WTC11 (cell line): ENCODE results near the gene SORCS1. TPM values are rescaled to one million over a fixed set of nuclear protein-coding genes. Genes with fewer than 3 reads are reported as not detected.

ENCODE experiments used
- ATAC-seq: fragments of 200-7000 bp; cut with Tn5 transposase; 2 replicates; pipeline ENCODE4 v1.10.0; 2021; ENCODE audit warnings: mild to moderate bottlenecking, moderate library complexity
- CTCF ChIA-PET: fragments of 300-600 bp; sonication (Branson Sonifier 250); formaldehyde crosslinking; loops from one replicate; lab custom pipeline; 2021; ENCODE audit warnings: antibody characterized with exemption; lab: Charles Lee
- POLR2A ChIA-PET: fragments of 350-600 bp; sonication (Branson Sonifier 250); formaldehyde crosslinking; loops from one replicate; lab custom pipeline; 2021; ENCODE audit warnings: antibody characterized with exemption; lab: Charles Lee
- DNase-seq: peaks from one replicate; pipeline ENCODE4 v3.0.0; 2021; ENCODE audit warnings: low spot score
- H3K27ac Mint-ChIP-seq: 2 replicates; pipeline ENCODE4 v1.8.0; 2021; ENCODE audit warnings: mixed read lengths
- H3K27me3 Mint-ChIP-seq: 2 replicates; pipeline ENCODE4 v1.8.0; 2021; ENCODE audit warnings: low read depth, mild to moderate bottlenecking, moderate library complexity, mixed read lengths
- H3K36me3 Mint-ChIP-seq: 2 replicates; pipeline ENCODE4 v1.8.0; 2021; ENCODE audit warnings: mixed read lengths
- H3K4me1 Mint-ChIP-seq: 2 replicates; pipeline ENCODE4 v1.8.0; 2022; ENCODE audit warnings: mixed read lengths
- H3K4me3 Mint-ChIP-seq: 2 replicates; pipeline ENCODE4 v1.8.0; 2021; ENCODE audit warnings: mild to moderate bottlenecking, moderate library complexity, mixed read lengths
- H3K9me3 Mint-ChIP-seq: 2 replicates; pipeline ENCODE4 v1.8.0; 2021; ENCODE audit warnings: mixed read lengths
- ATF1 ChIP-seq: sonication (generic); formaldehyde crosslinking; IDR thresholded peaks from 2 replicates; pipeline ENCODE4 v1.8.1; 2023; ENCODE audit warnings: mild to moderate bottlenecking, moderate library complexity, missing genetic modification reagents
- NR1H2 ChIP-seq: sonication (generic); formaldehyde crosslinking; IDR thresholded peaks from 2 replicates; pipeline ENCODE4 v1.9.0; 2021; ENCODE audit warnings: mild to moderate bottlenecking, moderate library complexity, missing genetic modification reagents
- PREB ChIP-seq: sonication (generic); formaldehyde crosslinking; IDR thresholded peaks from 2 replicates; pipeline ENCODE4 v1.8.1; 2022; ENCODE audit warnings: mild to moderate bottlenecking, missing genetic modification reagents, moderate library complexity, borderline replicate concordance
- PRRX2 ChIP-seq: fragments of 250-450 bp; sonication (Bioruptor Pico); IDR thresholded peaks from 2 replicates; pipeline ENCODE4 v1.8.0; 2021; ENCODE audit warnings: mild to moderate bottlenecking
- SMAD3 ChIP-seq: sonication (generic); formaldehyde crosslinking; IDR thresholded peaks from 2 replicates; pipeline ENCODE4 v1.8.0; 2022; ENCODE audit warnings: missing genetic modification reagents, mild to moderate bottlenecking, borderline replicate concordance
- SMAD4 ChIP-seq: sonication (generic); formaldehyde crosslinking; IDR thresholded peaks from 2 replicates; pipeline ENCODE4 v1.8.0; 2022; ENCODE audit warnings: mild to moderate bottlenecking, missing genetic modification reagents
- TCF7 ChIP-seq: sonication (generic); formaldehyde crosslinking; IDR thresholded peaks from 2 replicates; pipeline ENCODE4 v1.8.0; 2022; ENCODE audit warnings: mild to moderate bottlenecking, low read depth, missing genetic modification reagents, moderate library complexity
- TEAD4 ChIP-seq: sonication (generic); formaldehyde crosslinking; IDR thresholded peaks from 2 replicates; pipeline ENCODE4 v1.8.0; 2022; ENCODE audit warnings: mild to moderate bottlenecking, missing genetic modification reagents
- ZNF121 ChIP-seq: sonication (generic); formaldehyde crosslinking; IDR thresholded peaks from 2 replicates; pipeline ENCODE4 v1.8.0; 2023; ENCODE audit warnings: missing genetic modification reagents
- ZNF425 ChIP-seq: fragments of 250-450 bp; sonication (Bioruptor Pico); conservative IDR thresholded peaks from 2 replicates; pipeline ENCODE4 v1.9.0; 2021; ENCODE audit warnings: mild to moderate bottlenecking
- total RNA-seq: library from RNA; stranded (reverse); gene quantifications from 3 replicates; pipeline ENCODE4 v1.2.3, GENCODE V29; 2021
- TF ChIP-seq, protein P1 (sequence below): sonication (generic); formaldehyde crosslinking; IDR thresholded peaks from 2 replicates; pipeline ENCODE4 v1.8.1; 2022; ENCODE audit warnings: low read depth, mild to moderate bottlenecking, moderate library complexity, missing genetic modification reagents, borderline replicate concordance
- TF ChIP-seq, protein P2 (sequence below): sonication (generic); formaldehyde crosslinking; IDR thresholded peaks from 2 replicates; pipeline ENCODE4 v1.8.0; 2022; ENCODE audit warnings: mild to moderate bottlenecking, missing genetic modification reagents
- TF ChIP-seq, protein P3 (sequence below): sonication (generic); formaldehyde crosslinking; IDR thresholded peaks from 2 replicates; pipeline ENCODE4 v1.8.1; 2022; ENCODE audit warnings: low read depth, missing genetic modification reagents, borderline replicate concordance

Gene SORCS1
- total RNA-seq, 1 experiment from 2014 or later, result 3.3 TPM

DNA sequence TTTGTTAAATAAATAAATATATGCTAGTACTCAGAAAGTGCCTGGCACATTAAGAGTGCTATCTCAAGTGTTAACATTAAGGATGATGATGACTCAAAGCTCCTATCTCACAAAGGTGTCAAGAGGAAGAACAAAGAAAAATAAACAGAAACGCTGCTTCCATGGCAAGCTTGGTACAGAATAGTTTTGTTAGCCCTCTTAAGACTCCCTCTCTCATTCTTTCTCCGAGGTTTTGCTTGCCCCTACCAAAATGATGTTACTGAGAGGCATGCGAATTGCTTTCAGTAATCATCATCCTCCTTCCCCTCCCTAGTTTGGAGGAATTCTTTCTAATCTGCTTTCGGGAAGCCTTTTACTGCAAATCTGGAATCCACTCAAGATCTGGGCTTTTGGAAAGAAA lies 96.7 kb downstream of the SORCS1 start (continued):
- TF ChIP-seq PREB (CRISPR knock-in tag) (no peak), TCF7 (CRISPR knock-in tag) (no peak), ZNF425 (CRISPR knock-in tag) (no peak), TEAD4 (CRISPR knock-in tag) (no peak), NR1H2 (CRISPR knock-in tag) (no peak), SMAD4 (no peak)
- TF ChIP-seq, protein P1, sequence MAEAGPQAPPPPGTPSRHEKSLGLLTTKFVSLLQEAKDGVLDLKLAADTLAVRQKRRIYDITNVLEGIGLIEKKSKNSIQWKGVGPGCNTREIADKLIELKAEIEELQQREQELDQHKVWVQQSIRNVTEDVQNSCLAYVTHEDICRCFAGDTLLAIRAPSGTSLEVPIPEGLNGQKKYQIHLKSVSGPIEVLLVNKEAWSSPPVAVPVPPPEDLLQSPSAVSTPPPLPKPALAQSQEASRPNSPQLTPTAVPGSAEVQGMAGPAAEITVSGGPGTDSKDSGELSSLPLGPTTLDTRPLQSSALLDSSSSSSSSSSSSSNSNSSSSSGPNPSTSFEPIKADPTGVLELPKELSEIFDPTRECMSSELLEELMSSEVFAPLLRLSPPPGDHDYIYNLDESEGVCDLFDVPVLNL (CRISPR knock-in tag), result no peak
- TF ChIP-seq, protein P2, sequence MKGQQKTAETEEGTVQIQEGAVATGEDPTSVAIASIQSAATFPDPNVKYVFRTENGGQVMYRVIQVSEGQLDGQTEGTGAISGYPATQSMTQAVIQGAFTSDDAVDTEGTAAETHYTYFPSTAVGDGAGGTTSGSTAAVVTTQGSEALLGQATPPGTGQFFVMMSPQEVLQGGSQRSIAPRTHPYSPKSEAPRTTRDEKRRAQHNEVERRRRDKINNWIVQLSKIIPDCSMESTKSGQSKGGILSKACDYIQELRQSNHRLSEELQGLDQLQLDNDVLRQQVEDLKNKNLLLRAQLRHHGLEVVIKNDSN (CRISPR knock-in tag), result no peak

DNA sequence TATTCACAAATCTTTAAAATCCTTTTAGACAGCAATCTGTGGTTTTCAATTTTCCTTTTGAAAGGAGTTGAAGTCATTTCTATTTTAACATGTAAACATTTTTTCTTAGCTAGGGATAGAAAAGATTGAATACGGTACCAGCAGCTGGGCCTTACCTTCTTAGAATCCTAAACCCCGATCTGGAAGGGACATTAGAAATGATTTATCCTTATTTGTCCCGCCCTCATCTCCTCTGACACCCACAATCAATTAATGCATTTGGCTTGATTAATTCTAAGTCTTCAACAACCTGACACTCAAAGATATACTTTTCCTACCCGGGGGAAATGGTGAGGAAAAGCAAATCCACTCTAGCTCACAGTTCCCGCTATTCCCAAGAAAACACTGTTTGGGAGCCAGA lies 100.4 kb downstream of the SORCS1 start:
- TF ChIP-seq, protein P3, sequence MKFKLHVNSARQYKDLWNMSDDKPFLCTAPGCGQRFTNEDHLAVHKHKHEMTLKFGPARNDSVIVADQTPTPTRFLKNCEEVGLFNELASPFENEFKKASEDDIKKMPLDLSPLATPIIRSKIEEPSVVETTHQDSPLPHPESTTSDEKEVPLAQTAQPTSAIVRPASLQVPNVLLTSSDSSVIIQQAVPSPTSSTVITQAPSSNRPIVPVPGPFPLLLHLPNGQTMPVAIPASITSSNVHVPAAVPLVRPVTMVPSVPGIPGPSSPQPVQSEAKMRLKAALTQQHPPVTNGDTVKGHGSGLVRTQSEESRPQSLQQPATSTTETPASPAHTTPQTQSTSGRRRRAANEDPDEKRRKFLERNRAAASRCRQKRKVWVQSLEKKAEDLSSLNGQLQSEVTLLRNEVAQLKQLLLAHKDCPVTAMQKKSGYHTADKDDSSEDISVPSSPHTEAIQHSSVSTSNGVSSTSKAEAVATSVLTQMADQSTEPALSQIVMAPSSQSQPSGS (CRISPR knock-in tag), result no peak
- TF ChIP-seq ZNF121 (CRISPR knock-in tag) (no peak), ATF1 (no peak)
- TF ChIP-seq, protein P1 (CRISPR knock-in tag), result no peak
- ATAC-seq (no peak), DNase-seq (no peak)
- ChIA-PET POLR2A (interaction anchor here (1.3 kb wide), 1 partner anchor 9 kb away, joined by 3 read pairs; no protein-coding TSS in a partner anchor), CTCF (no interaction called here)
- H3K36me3 Mint-ChIP-seq, result no peaks in the 10 kb centered on the region
- no peak overlapping the region for H3K27ac Mint-ChIP-seq
- no peaks in the 10 kb centered on the region for H3K9me3 Mint-ChIP-seq
- no peaks in the 10 kb centered on the region for H3K27me3 Mint-ChIP-seq
- H3K4me3 Mint-ChIP-seq, result no peak overlapping the region
- peaks cover 7% of the 10 kb centered on the region for H3K4me1 Mint-ChIP-seq

DNA sequence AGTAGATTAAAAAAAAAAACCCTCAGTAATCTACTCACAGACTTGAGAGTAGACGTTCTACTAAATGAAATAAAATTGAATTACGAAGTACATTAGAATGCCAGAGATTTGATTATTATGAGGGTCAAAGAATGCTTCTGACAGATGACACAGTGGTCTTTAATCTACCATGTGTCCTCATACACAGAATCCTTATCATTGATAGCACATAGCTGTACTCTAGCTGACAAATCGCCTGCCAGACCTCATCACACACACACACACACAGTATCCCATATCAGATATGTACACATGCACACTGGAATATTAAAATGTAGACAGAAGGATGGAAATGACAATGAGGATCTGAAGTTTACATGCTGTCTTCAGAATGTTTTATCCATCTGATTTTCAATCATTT lies 104.6 kb downstream of the SORCS1 start:
- DNase-seq (no peak), ATAC-seq (no peak)
- Mint-ChIP-seq H3K36me3 (no peaks in the 10 kb centered on the region), H3K27me3 (no peaks in the 10 kb centered on the region), H3K9me3 (no peaks in the 10 kb centered on the region), H3K27ac (no peak overlapping the region), H3K4me3 (no peak overlapping the region), H3K4me1 (peaks cover 16% of the 10 kb centered on the region)
- ChIA-PET POLR2A (no interaction called here), CTCF (no interaction called here)
- TF ChIP-seq SMAD3 (no peak), PRRX2 (CRISPR knock-in tag) (no peak)
